ENCODE measurements around the gene CDKN2B-AS1.

DNA sequence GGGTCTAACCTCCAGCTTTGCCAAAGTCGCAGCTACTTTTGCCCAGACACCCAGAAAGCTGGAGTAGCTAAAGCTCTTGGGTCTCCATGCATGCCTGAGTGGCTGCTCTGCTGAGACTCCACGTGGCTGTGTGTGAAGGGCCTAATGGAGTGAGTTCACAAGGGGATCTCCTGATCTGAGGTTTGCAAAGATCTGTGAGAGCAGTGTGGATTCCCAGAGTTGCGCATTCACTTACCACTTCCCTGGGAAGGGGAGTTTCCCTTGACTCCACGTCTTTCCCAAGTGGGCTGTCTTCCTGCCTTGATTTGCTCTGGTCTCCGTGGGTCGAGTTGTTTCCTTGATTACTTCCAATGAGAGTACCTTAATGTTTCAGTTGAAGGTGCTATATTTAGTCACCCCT lies 32.1 kb downstream of the CDKN2B-AS1 start:
- no peak for TF ChIP-seq JUNB (IDR thresholded peaks at IDR 0.05; ENCODE audit: unreplicated experiment)
- TF ChIP-seq CTCF (conservative IDR thresholded peaks at IDR 0.05; ENCODE audit: low read depth in 2 of 2): no peak
- TF ChIP-seq POLR2AphosphoS5 (IDR thresholded peaks at IDR 0.05; ENCODE audit: low read depth): no peak
- TF ChIP-seq REST (IDR thresholded peaks at IDR 0.05; ENCODE audit: unreplicated experiment): no peak
- no peak for TF ChIP-seq EZH2 (IDR thresholded peaks at IDR 0.05; ENCODE audit: low read depth, unreplicated experiment)
- no peak for TF ChIP-seq EZH2phosphoT487 (IDR thresholded peaks at IDR 0.05; ENCODE audit: unreplicated experiment)
- TF ChIP-seq, protein P1, sequence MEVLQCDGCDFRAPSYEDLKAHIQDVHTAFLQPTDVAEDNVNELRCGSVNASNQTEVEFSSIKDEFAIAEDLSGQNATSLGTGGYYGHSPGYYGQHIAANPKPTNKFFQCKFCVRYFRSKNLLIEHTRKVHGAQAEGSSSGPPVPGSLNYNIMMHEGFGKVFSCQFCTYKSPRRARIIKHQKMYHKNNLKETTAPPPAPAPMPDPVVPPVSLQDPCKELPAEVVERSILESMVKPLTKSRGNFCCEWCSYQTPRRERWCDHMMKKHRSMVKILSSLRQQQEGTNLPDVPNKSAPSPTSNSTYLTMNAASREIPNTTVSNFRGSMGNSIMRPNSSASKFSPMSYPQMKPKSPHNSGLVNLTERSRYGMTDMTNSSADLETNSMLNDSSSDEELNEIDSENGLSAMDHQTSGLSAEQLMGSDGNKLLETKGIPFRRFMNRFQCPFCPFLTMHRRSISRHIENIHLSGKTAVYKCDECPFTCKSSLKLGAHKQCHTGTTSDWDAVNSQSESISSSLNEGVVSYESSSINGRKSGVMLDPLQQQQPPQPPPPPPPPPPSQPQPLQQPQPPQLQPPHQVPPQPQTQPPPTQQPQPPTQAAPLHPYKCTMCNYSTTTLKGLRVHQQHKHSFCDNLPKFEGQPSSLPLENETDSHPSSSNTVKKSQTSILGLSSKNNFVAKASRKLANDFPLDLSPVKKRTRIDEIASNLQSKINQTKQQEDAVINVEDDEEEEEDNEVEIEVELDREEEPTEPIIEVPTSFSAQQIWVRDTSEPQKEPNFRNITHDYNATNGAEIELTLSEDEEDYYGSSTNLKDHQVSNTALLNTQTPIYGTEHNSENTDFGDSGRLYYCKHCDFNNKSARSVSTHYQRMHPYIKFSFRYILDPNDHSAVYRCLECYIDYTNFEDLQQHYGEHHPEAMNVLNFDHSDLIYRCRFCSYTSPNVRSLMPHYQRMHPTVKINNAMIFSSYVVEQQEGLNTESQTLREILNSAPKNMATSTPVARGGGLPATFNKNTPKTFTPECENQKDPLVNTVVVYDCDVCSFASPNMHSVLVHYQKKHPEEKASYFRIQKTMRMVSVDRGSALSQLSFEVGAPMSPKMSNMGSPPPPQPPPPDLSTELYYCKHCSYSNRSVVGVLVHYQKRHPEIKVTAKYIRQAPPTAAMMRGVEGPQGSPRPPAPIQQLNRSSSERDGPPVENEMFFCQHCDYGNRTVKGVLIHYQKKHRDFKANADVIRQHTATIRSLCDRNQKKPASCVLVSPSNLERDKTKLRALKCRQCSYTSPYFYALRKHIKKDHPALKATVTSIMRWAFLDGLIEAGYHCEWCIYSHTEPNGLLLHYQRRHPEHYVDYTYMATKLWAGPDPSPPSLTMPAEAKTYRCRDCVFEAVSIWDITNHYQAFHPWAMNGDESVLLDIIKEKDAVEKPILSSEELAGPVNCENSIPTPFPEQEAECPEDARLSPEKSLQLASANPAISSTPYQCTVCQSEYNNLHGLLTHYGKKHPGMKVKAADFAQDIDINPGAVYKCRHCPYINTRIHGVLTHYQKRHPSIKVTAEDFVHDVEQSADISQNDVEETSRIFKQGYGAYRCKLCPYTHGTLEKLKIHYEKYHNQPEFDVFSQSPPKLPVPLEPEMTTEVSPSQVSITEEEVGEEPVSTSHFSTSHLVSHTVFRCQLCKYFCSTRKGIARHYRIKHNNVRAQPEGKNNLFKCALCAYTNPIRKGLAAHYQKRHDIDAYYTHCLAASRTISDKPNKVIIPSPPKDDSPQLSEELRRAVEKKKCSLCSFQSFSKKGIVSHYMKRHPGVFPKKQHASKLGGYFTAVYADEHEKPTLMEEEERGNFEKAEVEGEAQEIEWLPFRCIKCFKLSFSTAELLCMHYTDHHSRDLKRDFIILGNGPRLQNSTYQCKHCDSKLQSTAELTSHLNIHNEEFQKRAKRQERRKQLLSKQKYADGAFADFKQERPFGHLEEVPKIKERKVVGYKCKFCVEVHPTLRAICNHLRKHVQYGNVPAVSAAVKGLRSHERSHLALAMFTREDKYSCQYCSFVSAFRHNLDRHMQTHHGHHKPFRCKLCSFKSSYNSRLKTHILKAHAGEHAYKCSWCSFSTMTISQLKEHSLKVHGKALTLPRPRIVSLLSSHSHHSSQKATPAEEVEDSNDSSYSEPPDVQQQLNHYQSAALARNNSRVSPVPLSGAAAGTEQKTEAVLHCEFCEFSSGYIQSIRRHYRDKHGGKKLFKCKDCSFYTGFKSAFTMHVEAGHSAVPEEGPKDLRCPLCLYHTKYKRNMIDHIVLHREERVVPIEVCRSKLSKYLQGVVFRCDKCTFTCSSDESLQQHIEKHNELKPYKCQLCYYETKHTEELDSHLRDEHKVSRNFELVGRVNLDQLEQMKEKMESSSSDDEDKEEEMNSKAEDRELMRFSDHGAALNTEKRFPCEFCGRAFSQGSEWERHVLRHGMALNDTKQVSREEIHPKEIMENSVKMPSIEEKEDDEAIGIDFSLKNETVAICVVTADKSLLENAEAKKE (CRISPR knock-in tag; IDR thresholded peaks at IDR 0.05): no peak
- no peak for TF ChIP-seq CREB1 (CRISPR knock-in tag; IDR thresholded peaks at IDR 0.05; ENCODE audit: low read depth)

Data from GM23338 (cell line).